Fibroblast of lung (primary cell): ENCODE data around the gene DCP1B.

Experiments
- CTCF ChIP-seq, 2 donors: IDR thresholded peaks in 1 of 2; conservative IDR thresholded peaks in 1 of 2; 1 replicate in 1 of 2; 2 replicates in 1 of 2; pipeline ENCODE4 v1.5.1; 2011 to 2012; ENCODE audit warnings: low read length in 2 of 2, control low read depth in 1 of 2, inconsistent platforms in 1 of 2, low read depth in 1 of 2, mild to moderate bottlenecking in 1 of 2
- EZH2 ChIP-seq: IDR thresholded peaks from 2 replicates; pipeline ENCODE4 v1.5.1; 2012; ENCODE audit warnings: low read length, control low read depth, mild to moderate bottlenecking; ENCODE audit errors: missing control alignments

DNA sequence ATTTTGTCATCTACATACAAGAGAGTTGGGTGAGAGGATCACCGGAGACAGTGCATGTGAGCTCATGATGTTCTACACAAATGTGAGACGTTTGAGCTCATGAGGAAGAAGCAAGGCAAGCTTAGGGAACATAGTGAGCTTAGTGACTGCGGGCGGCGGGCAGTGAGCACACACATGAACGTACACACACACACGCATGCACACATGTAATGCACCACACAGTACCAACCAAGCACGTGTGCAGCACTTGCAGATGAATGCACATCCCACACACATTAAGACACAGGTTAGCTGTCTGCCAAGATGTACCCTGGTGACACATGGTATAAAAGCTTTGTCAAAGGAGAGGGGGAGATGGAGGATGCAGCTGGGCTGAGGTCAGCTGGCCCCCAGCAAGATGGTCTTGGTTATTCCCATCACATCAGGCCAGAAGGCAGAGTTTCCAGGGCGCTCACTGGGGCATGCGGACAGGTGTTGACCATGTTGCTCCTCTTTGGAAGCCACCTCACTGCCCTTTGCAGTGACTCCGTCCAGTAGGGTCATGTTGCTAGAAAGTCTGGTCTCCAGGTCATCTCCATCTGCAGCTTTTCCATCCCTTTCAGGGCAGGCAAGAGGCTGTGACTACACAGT, 77.1 kb downstream of the DCP1B start:
- TF ChIP-seq EZH2 (no peak), CTCF (conservative IDR thresholded peaks at IDR 0.05 in 1 of 2, IDR thresholded peaks at IDR 0.05 in 1 of 2; ENCODE audit: low read depth in 1 of 2, low read length in 2 of 2) (no peak)
